HG02970 (cell line): Measurements from ENCODE around the gene MRGPRF.
A peak's percentile ranks its signal among the peaks of the same experiment; 100 is the strongest.

Source experiments
- ATAC-seq: cut with Tn5 transposase; IDR thresholded peaks from one replicate; pipeline ENCODE4 v1.9.1; 2021; ENCODE audit warnings: mild to moderate bottlenecking, moderate library complexity, moderate number of reproducible peaks; ENCODE audit not compliant: unreplicated experiment, low FRiP score

The MRGPRF gene, protein sequence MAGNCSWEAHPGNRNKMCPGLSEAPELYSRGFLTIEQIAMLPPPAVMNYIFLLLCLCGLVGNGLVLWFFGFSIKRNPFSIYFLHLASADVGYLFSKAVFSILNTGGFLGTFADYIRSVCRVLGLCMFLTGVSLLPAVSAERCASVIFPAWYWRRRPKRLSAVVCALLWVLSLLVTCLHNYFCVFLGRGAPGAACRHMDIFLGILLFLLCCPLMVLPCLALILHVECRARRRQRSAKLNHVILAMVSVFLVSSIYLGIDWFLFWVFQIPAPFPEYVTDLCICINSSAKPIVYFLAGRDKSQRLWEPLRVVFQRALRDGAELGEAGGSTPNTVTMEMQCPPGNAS

DNA sequence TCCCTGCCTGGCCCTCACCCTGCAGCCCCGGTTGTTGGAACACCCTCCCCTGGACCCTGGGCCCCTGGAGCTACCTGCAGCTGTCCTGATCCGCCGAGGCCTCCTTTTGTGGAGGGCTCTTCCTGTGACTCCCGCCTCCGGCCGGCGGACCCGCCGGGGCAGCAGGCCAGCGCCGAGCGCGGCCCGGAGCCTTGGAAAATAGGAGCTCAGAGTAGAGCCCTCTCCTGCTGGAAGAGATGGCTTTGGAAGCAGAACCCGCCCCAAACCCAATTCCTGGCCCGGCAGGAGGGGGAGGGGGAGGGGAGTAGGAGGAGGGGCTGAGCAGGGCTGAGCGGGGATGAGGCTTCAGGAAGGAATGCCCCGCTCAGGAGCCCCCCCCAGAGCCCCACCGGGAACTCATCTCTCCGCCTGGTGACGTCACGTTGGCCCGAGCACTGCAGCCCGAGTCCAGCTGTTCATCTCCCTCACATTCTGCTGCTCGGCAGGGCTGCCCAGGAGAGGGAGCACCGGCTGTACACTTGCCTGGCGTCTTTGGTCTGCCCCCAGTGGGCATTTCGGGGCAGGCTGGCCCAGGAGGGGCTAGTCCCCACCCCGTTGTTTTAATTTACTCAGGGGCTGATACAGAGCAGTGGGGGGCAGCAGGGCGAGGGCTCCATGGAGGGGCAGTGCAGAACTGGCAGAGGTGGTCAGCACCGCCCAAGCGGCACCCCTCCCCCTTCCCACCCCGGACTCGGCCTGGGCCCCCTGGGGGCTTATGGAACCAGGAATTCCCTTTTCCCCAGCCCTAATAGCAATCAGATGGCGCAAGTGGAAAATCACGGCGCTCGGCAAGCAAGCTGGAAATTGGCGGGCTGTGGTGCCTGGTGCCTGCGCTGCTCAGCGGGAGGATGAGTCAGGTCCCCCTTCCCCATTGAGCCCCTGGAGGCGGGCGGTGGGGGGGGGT, at the start of gene MRGPRF:
Gene MRGPRF (minus strand): TSS at position 238 of the 943 bp plus-strand sequence. CDS start 3,345 bp downstream, outside the sequence.
- no peak for ATAC-seq

GRCh38 chr11:69062169-69062855, 49.3 kb upstream of the MRGPRF start:
- no peak for ATAC-seq

- ATAC-seq = no peak
These were observed 48.6 kb upstream of the MRGPRF start for GRCh38 chr11:69061713-69062053.

- no peak for ATAC-seq
These were observed 48.0 kb upstream of the MRGPRF start for GRCh38 chr11:69060806-69061712.

DNA sequence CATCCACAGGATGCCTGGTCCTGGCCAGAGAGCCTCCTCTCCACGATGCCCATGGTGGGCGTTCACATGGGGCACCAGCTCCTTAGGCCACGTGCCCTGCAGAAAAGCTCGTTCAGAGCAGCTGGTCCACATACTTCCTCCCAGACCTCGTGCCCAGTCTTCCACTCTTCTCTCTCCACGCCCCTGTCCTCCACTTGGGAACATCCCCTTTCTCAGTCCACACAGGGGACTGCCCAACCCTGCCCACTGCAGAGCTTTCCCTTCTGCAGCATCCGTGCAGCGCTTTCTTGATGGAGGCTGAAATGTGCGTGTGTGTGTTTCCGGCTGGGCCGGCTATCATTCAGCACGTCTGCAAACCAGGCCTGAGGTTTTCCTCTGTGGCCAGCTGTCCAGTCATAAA, 46.9 kb upstream of the MRGPRF start:
- no peak for ATAC-seq

- no peak for ATAC-seq
These were observed 46.4 kb upstream of the MRGPRF start for GRCh38 chr11:69059429-69059828.

DNA sequence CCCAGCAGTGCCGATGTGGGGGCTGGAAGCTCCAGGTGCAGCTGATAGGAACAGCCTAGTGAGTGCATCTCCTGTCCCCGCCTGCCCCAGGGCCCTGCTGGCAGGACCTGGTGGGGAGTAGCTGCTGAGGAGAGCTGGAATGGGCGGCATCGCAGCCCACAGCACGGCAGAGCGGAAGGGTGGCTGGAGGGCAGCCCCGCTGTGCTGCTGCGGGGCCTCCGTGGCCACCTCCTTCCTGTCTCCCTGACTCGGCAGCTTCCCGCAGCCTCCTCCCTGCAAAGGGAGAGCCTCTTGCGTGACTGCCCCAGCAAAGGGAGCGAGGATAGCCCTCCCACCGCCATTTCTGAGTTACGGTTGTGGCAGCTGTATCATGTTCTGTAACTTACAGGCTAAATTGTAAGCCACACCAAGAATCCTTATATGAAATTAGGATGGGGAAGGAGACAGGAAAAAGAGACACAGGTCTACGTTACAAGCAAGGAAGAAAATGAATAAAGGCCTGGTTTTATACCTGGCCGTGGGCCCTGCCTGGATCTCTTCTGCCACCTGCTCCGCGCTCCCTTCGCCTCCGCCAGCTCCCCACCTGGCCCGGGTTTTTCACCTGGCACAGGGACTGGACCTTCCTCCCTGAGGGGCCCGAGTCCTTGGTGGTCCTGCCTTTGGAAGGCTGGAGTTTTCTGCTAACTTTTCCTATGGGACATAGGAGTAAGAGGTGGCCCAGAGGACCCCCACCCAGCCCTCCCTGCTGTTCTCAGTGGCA, 45.6 kb upstream of the MRGPRF start:
- ATAC-seq = no peak

DNA sequence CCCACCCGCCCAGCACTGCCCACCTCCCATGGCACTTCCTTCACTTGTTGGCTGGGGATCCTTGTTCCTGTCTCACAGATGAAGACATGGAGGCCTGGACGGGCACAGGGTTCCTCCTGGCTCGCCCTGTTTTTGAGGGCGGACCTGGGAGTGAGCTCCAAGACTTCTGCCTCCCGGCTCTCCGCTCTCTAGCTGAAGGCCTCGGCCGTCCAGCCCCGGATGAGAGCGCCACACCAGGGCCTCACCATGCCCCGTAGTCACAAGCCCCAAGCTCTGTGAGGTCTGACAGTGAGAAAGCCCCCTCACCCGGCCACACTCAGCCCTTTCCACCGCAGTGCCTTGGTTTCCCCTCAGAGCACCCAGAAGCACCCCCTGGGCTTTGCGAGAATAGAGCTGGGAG, 44.8 kb upstream of the MRGPRF start:
- no peak for ATAC-seq

GRCh38 chr11:69057236-69057635, 44.2 kb upstream of the MRGPRF start:
- no peak for ATAC-seq

DNA sequence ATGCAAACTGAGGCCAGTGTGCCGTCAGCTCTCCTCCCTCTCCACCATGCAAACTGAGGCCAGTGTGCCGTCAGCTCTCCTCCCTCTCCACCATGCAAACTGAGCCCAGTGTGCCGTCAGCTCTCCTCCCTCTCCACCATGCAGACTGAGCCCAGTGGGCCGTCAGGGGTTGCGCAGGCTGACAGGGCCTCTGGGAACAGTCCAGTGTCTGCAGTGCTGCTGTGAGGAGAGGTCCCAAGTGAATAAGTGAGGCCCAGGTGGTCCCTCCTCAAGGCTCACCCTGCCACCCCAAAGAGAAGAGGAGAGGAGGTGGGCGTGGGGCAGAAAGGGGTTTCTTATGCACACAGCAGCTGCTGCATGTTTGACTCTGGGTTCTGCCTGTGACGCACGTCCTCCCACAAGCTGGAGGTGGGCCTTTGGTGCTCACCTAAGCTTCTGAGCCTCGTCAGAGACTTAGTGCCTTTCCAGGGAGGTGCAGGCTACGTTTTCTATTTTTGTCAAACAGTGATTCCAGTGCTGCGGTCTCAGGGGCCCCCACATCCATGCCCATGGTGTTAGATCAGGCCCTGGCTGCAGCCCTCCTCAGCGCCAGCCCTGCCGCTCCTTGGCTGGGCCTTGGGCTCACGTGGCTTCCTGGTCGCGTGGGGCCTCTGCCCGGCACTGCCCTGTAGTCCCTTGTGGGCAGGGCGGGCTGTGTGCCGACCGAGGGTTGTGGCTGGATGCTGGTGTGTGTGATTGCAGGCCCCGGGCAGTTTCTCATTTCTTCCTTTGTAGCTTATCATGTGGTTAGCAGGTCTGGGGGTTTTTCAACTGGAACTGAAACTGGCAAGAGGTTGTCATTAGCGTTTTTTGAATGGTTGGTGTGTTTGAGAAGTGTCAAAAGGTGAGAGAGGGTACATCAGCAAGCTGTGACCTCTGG, 42.8 kb upstream of the MRGPRF start:
- ATAC-seq = peak; percentile 74

- ATAC-seq = no peak
These were observed 42.2 kb upstream of the MRGPRF start for GRCh38 chr11:69055212-69055586.

DNA sequence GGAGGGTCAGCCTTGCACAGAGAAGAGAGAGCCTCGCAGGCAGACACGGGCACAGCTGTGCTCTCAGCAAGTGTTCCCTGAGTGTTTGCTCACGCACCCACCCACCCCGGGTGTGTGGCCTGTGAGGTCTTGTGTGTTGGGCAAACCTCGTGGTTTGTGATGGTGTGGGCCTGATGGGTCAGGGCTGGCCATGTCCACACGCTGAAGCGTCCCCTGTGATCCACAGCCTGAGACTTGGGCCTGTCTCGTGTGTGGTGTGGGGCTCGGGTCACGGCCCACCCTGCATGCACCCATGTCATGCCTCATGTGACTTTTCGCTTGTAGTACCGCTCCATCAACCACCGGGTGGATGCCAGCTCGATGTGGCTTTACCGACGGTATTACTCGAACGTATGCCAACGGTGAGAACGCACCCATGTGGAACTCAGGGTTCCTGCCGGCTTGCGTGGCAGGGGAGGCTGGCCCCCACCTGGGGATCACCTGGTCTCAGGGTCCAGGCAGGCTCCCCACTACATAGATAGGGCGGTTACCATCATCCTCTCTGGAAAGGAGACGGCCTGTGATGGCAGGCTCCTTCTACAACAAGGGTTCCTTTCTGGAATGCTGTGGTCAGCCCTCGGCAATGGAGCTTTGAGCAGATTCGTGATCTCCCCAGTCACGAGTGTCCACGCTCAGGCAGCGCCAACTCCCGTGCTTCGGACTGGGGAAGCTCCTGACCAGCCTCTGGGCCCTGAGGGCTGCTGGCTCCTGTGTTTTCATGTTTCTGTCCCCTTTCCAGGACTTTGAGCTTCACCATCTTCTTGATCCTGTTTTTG, 41.6 kb upstream of the MRGPRF start:
- ATAC-seq = no peak

DNA sequence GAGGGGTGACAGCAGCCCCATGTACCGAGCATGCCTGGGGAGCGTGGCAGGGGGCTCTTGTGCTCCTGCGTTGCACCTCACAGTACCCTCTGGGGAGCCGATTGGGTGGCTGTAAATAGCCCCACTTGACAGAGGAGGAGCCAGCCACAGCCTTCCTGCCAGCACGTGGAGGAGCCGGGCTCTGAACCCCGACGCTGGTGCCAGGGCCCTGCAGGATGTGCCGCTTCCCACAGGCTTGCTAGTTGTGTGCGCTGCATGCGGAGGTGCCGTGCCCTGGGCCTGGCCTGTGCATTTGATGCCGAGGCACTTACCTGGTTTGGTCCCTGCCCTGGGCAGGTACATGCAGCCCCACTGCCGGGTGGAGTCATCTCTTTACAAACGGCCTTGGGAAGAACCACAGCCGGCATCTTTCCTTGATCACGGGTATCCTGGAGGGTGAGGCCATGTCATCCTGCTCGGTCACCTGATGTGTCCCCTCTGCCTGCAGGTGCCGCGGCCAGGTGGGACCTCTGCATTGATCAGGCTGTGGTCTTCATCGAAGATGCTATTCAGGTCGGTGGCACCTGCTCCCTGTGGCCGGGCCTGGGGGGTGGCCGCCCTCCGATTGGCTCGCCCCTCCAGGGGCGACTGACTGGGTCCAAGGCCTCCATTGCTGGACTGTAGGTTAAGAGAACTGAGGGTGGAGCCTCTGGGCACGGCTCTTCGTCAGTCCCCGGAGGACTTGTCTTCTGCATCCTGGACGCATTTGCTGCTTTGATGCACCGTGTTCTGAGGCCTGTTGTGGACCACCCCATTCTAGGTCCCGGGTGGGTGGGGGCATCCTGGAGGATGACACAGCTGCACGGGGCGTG, 40.7 kb upstream of the MRGPRF start:
- no peak for ATAC-seq

DNA sequence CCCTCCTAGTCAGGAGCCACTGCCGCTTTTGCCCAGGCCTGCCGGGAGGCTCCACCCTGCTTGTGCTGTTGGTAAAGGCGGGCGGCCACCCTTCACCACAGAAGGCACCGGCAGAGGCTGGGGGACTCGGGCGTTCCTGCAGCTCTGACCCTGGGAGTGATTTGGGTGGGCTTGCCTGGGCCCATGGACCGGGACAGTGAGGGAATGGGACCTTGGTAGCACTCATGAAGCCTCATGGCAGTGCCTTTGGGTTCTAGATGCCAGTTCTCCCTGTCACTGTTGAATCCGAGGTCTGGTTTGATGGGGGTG, 40.1 kb upstream of the MRGPRF start:
- ATAC-seq = no peak

DNA sequence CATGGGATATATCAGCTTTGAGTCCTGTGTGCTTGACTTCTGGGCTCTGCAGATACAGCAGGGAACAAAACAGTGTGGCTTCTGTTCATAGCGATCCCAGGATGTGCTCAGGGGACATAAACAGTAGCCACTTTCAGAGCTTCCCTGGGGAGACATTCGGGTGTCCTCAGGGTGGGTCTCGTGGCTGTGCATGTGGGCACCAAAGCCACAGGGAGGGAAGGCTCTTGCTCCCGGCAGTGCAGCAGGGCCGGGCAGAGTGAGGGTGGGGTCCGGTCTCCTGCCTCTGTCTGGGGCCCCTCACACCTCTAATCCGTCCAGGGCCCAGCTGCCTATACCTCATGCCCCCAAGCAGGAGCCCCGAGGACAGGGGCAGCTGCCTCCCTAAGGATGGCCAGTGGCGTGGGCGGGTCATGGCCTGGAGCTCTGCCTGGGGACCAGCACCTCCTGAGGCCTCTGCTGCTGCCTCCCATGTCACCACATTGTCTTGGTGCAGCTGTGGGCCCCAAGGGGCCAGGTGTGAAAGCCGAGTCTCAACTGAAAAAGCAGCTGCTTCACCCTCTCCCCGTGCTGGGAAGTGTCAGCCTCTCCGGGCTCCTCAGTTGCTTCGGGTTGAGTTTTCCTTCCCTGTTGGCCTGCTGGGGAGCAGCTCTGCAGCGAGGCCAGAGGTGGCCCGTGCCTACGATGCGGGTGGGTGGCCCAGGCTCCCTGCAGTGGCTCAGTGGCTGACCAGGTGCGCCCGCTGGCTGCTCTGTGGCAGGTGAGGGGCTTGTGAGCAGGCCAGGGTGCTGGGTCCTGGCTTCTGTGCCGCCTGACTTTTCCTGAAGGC, 39.5 kb upstream of the MRGPRF start:
- ATAC-seq = no peak
